ENCODE results near the gene TSHZ1.
"Not testable (repeated sequence)": the region's sequence is repeated elsewhere in the genome, so short reads cannot be mapped to it uniquely, and the experiment has no call there.

The TSHZ1 gene

DNA sequence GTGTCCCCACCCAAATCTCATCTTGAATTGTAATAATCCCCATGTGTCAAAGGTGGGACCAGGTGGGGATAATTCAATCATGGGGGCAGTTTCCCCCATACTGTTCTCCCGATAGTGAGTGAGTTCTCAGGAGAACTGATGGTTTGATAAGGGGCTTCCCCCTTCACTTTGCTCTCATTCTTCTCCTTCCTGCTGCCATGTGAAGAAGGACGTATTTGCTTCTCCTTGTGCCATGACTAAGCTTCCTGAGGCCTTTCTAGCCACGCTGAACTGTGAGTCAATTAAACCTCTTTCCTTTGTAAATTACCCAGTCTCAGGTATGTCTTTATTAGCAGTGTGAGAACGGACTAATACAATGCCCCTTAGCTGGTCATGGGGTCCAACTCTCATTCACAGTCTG, 22.9 kb upstream of the TSHZ1 start:
- H3K4me3 ChIP-seq (ENCODE audit: low read length); H3K9ac ChIP-seq (ENCODE audit: low read depth, low read length); H3K36me3 ChIP-seq (ENCODE audit: insufficient read depth, low read length); H3K9me3 ChIP-seq (replicated peaks; ENCODE audit: low read length); H3K4me2 ChIP-seq (ENCODE audit: low read length); H3K4me1 ChIP-seq (ENCODE audit: control insufficient read depth, insufficient read depth, low read length); H3K27me3 ChIP-seq (ENCODE audit: control insufficient read depth, insufficient read depth, low read length): not testable (repeated sequence)

DNA sequence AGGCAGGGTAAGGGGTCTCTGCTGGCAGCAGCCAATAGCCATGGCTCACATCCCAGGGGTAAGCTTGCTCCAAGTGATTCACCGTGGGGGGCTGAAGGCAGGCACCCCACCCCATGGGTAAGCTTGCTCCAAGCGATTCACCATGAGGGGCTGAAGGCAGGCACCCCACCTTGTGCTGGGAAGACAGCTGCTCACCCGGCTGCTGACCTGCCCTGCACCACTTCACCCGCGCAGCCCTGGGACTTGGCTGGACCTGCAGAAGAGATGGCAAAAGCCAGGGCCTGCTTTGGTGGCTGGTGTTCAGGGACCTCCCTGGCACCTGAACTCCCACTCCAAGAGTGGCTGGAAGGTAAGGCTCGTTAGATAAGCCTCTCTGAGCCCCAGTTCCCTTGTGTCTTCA, 20.9 kb upstream of the TSHZ1 start:
- Histone ChIP-seq H3K4me2 (ENCODE audit: low read length) (no peak overlapping the region), H3K9ac (ENCODE audit: low read depth, low read length) (no peak overlapping the region), H3K9me3 (replicated peaks; ENCODE audit: low read length) (no peaks in the 10 kb centered on the region), H3K27me3 (ENCODE audit: control insufficient read depth, insufficient read depth, low read length) (no peaks in the 10 kb centered on the region), H3K36me3 (ENCODE audit: insufficient read depth, low read length) (no peaks in the 10 kb centered on the region), H3K4me1 (ENCODE audit: control insufficient read depth, insufficient read depth, low read length) (no peaks in the 10 kb centered on the region), H3K4me3 (ENCODE audit: low read length) (no peak overlapping the region)

DNA sequence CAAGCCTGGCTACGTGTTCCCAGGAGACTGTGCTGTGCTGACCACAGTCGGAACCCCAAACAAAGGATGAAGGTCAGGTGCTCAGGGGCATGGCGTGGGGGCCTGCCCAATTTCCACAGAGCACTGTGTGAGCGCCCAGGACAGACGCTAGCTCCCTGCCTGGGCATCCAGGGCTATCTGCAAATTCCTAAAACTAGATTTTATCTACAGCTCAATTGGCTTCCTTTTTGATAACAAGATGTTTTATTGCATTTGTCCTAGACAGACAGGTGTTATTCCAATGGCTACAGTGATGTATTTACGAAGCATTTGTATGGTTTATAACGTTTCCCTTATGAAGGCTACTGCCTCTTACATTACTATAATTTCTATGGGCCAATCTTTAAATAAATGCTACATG, 17.7 kb upstream of the TSHZ1 start:
- Histone ChIP-seq H3K27me3 (ENCODE audit: control insufficient read depth, insufficient read depth, low read length) (no peaks in the 10 kb centered on the region), H3K9ac (ENCODE audit: low read depth, low read length) (no peak overlapping the region), H3K9me3 (replicated peaks; ENCODE audit: low read length) (no peaks in the 10 kb centered on the region)

GRCh38 chr18:75198036-75198435, 12.6 kb upstream of the TSHZ1 start:
- Histone ChIP-seq H3K9me3 (replicated peaks; ENCODE audit: low read length) (no peaks in the 10 kb centered on the region), H3K4me1 (ENCODE audit: control insufficient read depth, insufficient read depth, low read length) (peaks cover 49% of the 10 kb centered on the region), H3K36me3 (ENCODE audit: insufficient read depth, low read length) (peaks cover 25% of the 10 kb centered on the region), H3K9ac (ENCODE audit: low read depth, low read length) (no peak overlapping the region), H3K4me2 (ENCODE audit: low read length) (no peak overlapping the region), H3K4me3 (ENCODE audit: low read length) (no peak overlapping the region), H3K27me3 (ENCODE audit: control insufficient read depth, insufficient read depth, low read length) (no peaks in the 10 kb centered on the region)

More for the DNA sequence above, 17.7 kb upstream of the TSHZ1 start:
- H3K4me2 ChIP-seq (ENCODE audit: low read length): no peak overlapping the region
- H3K4me1 ChIP-seq (ENCODE audit: control insufficient read depth, insufficient read depth, low read length): peaks cover 1% of the 10 kb centered on the region
- peaks cover 8% of the 10 kb centered on the region for H3K36me3 ChIP-seq (ENCODE audit: insufficient read depth, low read length)
- H3K4me3 ChIP-seq (ENCODE audit: low read length): no peak overlapping the region

DNA sequence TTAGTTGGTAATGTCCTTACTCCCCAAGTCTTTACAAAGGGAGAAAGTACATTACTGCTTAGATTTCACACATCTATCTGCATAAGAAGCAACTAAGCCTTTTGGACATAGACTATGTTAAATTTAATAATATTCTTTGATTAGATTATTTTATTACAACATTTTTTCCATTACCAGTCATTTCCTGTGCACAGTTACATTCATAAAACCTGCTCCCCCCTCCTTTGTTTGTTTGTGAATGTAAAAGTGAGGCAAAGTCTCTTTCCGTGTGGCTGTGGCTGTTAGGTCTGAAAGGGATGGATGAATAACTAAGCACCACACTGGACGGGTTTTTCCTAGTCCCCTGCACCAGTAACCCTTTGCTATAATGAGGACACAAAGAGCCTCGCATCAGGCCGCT, 11.3 kb upstream of the TSHZ1 start:
- no peak overlapping the region for H3K4me3 ChIP-seq (ENCODE audit: low read length)
- H3K27me3 ChIP-seq (ENCODE audit: control insufficient read depth, insufficient read depth, low read length): no peaks in the 10 kb centered on the region
- peaks cover 25% of the 10 kb centered on the region for H3K36me3 ChIP-seq (ENCODE audit: insufficient read depth, low read length)
- peaks cover 62% of the 10 kb centered on the region for H3K4me1 ChIP-seq (ENCODE audit: control insufficient read depth, insufficient read depth, low read length)
- peak overlapping the region; percentile 4 for H3K4me2 ChIP-seq (ENCODE audit: low read length)
- no peak overlapping the region for H3K9ac ChIP-seq (ENCODE audit: low read depth, low read length)
- no peaks in the 10 kb centered on the region for H3K9me3 ChIP-seq (replicated peaks; ENCODE audit: low read length)

- Histone ChIP-seq H3K4me1 (ENCODE audit: control insufficient read depth, insufficient read depth, low read length) (peaks cover 64% of the 10 kb centered on the region), H3K27me3 (ENCODE audit: control insufficient read depth, insufficient read depth, low read length) (no peaks in the 10 kb centered on the region), H3K4me2 (ENCODE audit: low read length) (no peak overlapping the region), H3K4me3 (ENCODE audit: low read length) (no peak overlapping the region), H3K9ac (ENCODE audit: low read depth, low read length) (no peak overlapping the region), H3K36me3 (ENCODE audit: insufficient read depth, low read length) (peaks cover 25% of the 10 kb centered on the region), H3K9me3 (replicated peaks; ENCODE audit: low read length) (no peaks in the 10 kb centered on the region)
Observed at GRCh38 chr18:75200071-75200470, 10.5 kb upstream of the TSHZ1 start.

DNA sequence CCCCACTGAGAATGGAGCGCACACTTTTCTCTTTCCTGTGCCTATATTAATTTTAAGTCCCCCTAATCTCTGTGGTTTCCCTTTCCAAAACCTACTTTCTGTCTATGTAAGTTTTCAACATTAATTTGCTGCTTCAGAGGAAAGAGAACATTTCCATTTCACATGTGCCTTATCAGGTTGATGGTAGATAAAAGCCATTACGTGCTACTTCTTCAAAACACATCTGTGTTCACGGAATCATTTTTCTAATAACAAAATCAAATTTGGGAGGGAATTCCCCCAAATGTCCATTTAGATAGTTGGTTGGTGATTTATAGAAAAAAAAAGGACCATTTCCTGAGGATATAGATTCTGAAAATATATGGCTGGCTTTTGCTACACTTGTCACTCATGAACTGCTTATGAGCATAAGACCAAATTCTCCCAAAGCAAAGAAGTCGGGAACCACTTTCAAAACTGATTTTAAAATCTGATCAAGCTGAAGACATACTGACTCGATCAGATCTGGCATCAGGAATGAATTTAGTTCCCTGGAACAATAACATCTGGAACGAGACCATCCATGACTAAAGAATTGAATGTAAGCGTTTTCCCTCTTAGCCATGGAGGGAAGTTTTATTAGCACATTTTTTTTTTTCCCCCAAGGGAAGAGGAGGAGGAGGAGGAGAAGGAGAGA, 9.9 kb upstream of the TSHZ1 start:
- Histone ChIP-seq H3K4me2 (ENCODE audit: low read length) (no peak overlapping the region), H3K4me1 (ENCODE audit: control insufficient read depth, insufficient read depth, low read length) (peaks cover 65% of the 10 kb centered on the region), H3K9me3 (replicated peaks; ENCODE audit: low read length) (no peaks in the 10 kb centered on the region), H3K36me3 (ENCODE audit: insufficient read depth, low read length) (peaks cover 21% of the 10 kb centered on the region), H3K9ac (ENCODE audit: low read depth, low read length) (no peak overlapping the region), H3K27me3 (ENCODE audit: control insufficient read depth, insufficient read depth, low read length) (no peaks in the 10 kb centered on the region), H3K4me3 (ENCODE audit: low read length) (no peak overlapping the region)

DNA sequence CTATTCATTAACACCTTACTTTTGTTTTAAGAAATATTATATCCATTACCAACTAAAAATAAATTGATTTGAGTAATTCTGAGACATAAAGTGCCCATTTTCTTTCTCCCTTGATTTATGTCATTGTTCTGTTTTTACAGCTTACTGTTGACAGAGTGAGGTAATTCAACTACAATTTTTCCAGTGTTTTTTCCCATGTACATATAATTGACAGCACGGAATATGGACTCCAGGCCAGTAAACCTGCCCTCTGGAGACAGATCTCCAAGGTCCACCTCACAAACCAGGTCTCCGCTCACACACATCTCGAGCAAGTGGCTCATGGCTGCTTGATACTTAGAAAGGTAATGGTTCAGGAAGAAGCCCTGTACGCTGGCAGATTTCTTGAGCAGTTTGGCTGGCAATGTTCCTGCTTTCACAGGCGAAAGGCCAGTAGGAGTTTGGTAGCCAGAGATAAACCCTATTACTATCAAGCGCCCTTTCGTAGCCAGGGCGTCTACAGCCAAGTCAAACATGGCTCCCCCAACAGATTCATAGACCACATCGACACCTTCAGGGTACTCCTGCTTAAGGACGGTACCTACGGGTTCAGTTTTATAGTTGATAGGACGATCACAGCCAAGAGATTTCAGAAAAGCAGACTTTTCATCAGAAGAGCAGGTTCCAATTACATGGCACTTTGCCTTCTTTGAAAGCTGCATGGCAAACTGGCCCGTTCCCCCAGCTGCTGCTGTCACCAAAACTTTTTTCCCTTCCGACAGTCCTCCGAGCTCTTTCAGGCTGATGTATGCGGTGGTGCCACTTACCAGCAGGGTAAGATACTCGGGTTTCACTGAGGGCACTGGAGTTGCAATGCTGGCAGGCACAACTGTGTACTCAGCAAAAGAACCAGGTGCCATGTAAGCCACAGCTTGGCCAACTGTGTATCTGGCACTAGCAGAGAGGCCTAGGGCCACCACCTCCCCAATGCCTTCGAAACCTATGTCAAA, 9.0 kb upstream of the TSHZ1 start:
- Histone ChIP-seq H3K4me1 (ENCODE audit: control insufficient read depth, insufficient read depth, low read length) (peaks cover 73% of the 10 kb centered on the region), H3K36me3 (ENCODE audit: insufficient read depth, low read length) (peaks cover 21% of the 10 kb centered on the region), H3K4me2 (ENCODE audit: low read length) (peak overlapping the region; percentile 5), H3K9ac (ENCODE audit: low read depth, low read length) (peak overlapping the region; percentile 4), H3K27me3 (ENCODE audit: control insufficient read depth, insufficient read depth, low read length) (no peaks in the 10 kb centered on the region), H3K4me3 (ENCODE audit: low read length) (no peak overlapping the region), H3K9me3 (replicated peaks; ENCODE audit: low read length) (no peaks in the 10 kb centered on the region)

GRCh38 chr18:75202696-75203365, 7.8 kb upstream of the TSHZ1 start:
- H3K9ac ChIP-seq (ENCODE audit: low read depth, low read length): peak overlapping the region; percentile 87
- H3K9me3 ChIP-seq (replicated peaks; ENCODE audit: low read length): no peaks in the 10 kb centered on the region
- H3K27me3 ChIP-seq (ENCODE audit: control insufficient read depth, insufficient read depth, low read length): no peaks in the 10 kb centered on the region
- peak overlapping the region; percentile 94 for H3K4me2 ChIP-seq (ENCODE audit: low read length)
- H3K4me1 ChIP-seq (ENCODE audit: control insufficient read depth, insufficient read depth, low read length): peaks cover 79% of the 10 kb centered on the region
- H3K36me3 ChIP-seq (ENCODE audit: insufficient read depth, low read length): peaks cover 17% of the 10 kb centered on the region
- H3K4me3 ChIP-seq (ENCODE audit: low read length): no peak overlapping the region

- Histone ChIP-seq H3K9me3 (replicated peaks; ENCODE audit: low read length) (no peaks in the 10 kb centered on the region), H3K9ac (ENCODE audit: low read depth, low read length) (peak overlapping the region; percentile 87), H3K36me3 (ENCODE audit: insufficient read depth, low read length) (peaks cover 17% of the 10 kb centered on the region), H3K4me3 (ENCODE audit: low read length) (peak overlapping the region; percentile 89), H3K4me2 (ENCODE audit: low read length) (peak overlapping the region; percentile 94), H3K4me1 (ENCODE audit: control insufficient read depth, insufficient read depth, low read length) (peaks cover 71% of the 10 kb centered on the region), H3K27me3 (ENCODE audit: control insufficient read depth, insufficient read depth, low read length) (no peaks in the 10 kb centered on the region)
Observed at GRCh38 chr18:75203416-75204268, 7.0 kb upstream of the TSHZ1 start.
